ENCODE results near the gene C17orf67.

Gene C17orf67

DNA sequence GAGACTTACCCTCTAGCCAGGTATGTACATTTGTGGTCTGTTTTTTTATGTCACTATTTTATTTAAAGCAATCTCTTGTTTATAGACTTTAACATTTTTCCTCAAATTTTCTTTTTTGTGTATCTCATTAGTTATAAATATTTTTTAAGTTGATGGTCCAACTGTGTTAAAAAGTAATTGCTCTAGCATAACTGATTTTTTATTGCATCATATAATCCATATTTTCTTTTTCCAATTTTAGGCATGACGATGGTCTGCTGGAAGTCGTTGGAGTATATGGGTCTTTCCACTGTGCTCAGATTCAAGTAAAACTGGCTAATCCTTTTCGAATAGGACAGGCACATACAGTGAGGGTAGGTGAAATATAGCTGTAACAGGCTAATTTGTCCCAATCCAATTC, 28.2 kb upstream of the C17orf67 start:
- Histone ChIP-seq H3K9ac (ENCODE audit: low read length) (no peak overlapping the region), H3K27ac (ENCODE audit: low read length) (no peak overlapping the region), H3K36me3 (ENCODE audit: control insufficient read depth, low read depth, low read length) (peaks cover 12% of the 10 kb centered on the region), H3K27me3 (ENCODE audit: control insufficient read depth, insufficient read depth, low read length) (no peaks in the 10 kb centered on the region), H3K9me3 (ENCODE audit: control insufficient read depth, low read depth, low read length) (no peaks in the 10 kb centered on the region), H3K4me3 (ENCODE audit: low read length) (no peak overlapping the region), H3K4me1 (ENCODE audit: control insufficient read depth, low read depth, low read length) (no peaks in the 10 kb centered on the region)

DNA sequence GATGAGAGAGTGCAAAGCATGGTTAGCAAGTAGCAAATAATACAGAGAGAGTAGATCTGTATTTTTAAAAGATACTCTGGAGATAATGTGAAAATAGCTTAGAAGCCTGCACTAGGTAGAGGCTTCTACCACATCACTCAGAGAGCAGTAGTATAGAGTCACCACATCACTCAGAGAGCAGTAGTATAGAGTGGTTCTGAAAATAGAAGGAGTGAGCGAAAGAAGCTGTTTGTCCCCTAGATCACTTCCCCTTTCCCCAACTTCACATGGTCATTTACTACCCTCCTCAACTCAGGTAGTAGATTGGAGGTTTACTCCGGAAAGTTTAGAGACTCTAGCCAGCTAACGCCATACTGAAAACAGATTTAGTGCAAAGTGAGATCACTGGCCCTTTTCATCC, 17.3 kb upstream of the C17orf67 start:
- Histone ChIP-seq H3K4me1 (ENCODE audit: control insufficient read depth, low read depth, low read length) (no peaks in the 10 kb centered on the region), H3K9ac (ENCODE audit: low read length) (no peak overlapping the region), H3K9me3 (ENCODE audit: control insufficient read depth, low read depth, low read length) (no peaks in the 10 kb centered on the region), H3K36me3 (ENCODE audit: control insufficient read depth, low read depth, low read length) (no peaks in the 10 kb centered on the region), H3K27ac (ENCODE audit: low read length) (no peak overlapping the region), H3K4me3 (ENCODE audit: low read length) (no peak overlapping the region), H3K27me3 (ENCODE audit: control insufficient read depth, insufficient read depth, low read length) (no peaks in the 10 kb centered on the region)

DNA sequence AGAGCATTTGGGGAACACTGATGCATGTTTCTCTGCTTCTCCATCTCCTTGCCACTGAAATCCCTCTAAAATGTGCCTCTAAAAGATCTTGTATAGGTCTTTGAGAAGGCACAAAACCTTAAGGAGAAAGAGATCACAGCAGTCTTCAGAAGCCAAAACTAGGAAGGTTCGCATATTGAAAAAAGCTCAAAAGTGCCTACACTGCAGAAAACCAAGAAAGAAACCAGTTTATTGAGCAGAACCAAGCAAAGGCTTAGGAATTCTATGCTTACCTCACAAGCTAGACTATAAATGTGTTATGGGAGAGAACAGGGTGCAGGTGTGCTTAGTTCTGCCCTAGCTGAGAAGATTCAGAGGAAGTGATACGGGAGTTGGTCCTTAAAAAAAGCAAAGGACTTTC, 16.9 kb upstream of the C17orf67 start:
- H3K36me3 ChIP-seq (ENCODE audit: control insufficient read depth, low read depth, low read length), result no peaks in the 10 kb centered on the region
- no peaks in the 10 kb centered on the region for H3K4me1 ChIP-seq (ENCODE audit: control insufficient read depth, low read depth, low read length)
- no peak overlapping the region for H3K9ac ChIP-seq (ENCODE audit: low read length)
- H3K27ac ChIP-seq (ENCODE audit: low read length), result no peak overlapping the region
- no peak overlapping the region for H3K4me3 ChIP-seq (ENCODE audit: low read length)
- no peaks in the 10 kb centered on the region for H3K27me3 ChIP-seq (ENCODE audit: control insufficient read depth, insufficient read depth, low read length)
- H3K9me3 ChIP-seq (ENCODE audit: control insufficient read depth, low read depth, low read length), result no peaks in the 10 kb centered on the region

DNA sequence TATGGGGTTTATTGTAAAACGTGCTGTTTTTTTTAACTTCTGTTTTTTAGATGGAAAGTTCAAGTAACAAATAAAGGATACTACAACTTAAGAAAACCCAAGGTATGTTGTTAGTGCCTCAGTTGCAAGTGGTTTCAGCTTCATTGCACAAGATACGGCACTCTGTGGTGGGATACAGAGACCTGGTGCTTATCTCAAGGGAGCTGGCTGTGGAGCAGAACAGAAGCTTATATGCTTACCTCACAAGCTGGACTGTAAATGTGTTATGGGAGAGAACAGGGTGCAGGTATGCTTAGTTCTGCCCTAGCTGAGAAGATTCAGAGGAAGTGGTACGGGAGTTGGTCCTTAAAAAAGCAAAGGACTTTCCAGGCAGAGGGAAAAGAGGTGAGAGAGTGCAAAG, 15.4 kb upstream of the C17orf67 start:
- Histone ChIP-seq H3K36me3 (ENCODE audit: control insufficient read depth, low read depth, low read length) (no peaks in the 10 kb centered on the region), H3K9me3 (ENCODE audit: control insufficient read depth, low read depth, low read length) (no peaks in the 10 kb centered on the region), H3K27ac (ENCODE audit: low read length) (no peak overlapping the region), H3K4me3 (ENCODE audit: low read length) (no peak overlapping the region), H3K27me3 (ENCODE audit: control insufficient read depth, insufficient read depth, low read length) (no peaks in the 10 kb centered on the region), H3K9ac (ENCODE audit: low read length) (no peak overlapping the region), H3K4me1 (ENCODE audit: control insufficient read depth, low read depth, low read length) (no peaks in the 10 kb centered on the region)

DNA sequence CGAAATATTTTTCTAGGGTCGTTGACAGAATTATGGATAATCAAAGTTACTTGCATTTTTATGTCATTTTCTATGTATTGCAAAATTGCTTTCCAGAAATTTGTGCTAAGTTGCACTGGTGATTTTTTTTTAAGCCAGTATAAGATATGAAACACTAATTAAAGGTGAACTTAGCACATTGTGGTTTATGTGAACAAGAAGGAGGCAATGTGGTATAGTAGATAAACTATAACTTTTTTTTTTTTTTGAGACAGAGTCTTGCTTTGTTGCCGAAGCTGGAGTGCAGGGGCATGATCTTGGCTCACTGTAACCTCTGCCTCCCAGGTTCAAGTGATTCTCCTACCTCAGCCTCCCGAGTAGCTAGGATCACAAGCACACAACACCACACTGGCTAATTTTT, 13.4 kb upstream of the C17orf67 start:
- Histone ChIP-seq H3K36me3 (ENCODE audit: control insufficient read depth, low read depth, low read length) (no peaks in the 10 kb centered on the region), H3K4me1 (ENCODE audit: control insufficient read depth, low read depth, low read length) (no peaks in the 10 kb centered on the region), H3K9ac (ENCODE audit: low read length) (no peak overlapping the region), H3K27me3 (ENCODE audit: control insufficient read depth, insufficient read depth, low read length) (no peaks in the 10 kb centered on the region), H3K27ac (ENCODE audit: low read length) (no peak overlapping the region), H3K4me3 (ENCODE audit: low read length) (no peak overlapping the region), H3K9me3 (ENCODE audit: control insufficient read depth, low read depth, low read length) (no peaks in the 10 kb centered on the region)

DNA sequence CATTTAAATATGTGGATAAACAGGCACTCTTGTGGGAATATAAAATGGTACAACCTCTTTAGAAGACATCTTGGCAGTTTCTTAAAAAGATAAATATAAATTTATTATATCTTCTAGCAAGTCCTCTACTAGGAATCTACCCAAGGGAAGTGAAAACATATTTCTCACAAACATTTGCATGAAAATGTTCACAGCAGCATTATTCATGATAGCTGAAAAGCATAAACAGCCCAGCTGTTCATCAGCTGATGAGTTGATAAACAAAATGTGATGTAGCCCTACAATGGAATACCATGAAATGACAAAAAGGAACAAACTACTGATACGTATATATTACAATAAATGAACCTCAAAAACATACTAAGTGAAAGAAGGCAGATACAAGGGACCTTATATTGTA, 12.2 kb upstream of the C17orf67 start:
- H3K27me3 ChIP-seq (ENCODE audit: control insufficient read depth, insufficient read depth, low read length), result no peaks in the 10 kb centered on the region
- H3K9ac ChIP-seq (ENCODE audit: low read length), result no peak overlapping the region
- no peaks in the 10 kb centered on the region for H3K4me1 ChIP-seq (ENCODE audit: control insufficient read depth, low read depth, low read length)
- no peak overlapping the region for H3K4me3 ChIP-seq (ENCODE audit: low read length)
- no peaks in the 10 kb centered on the region for H3K9me3 ChIP-seq (ENCODE audit: control insufficient read depth, low read depth, low read length)
- no peaks in the 10 kb centered on the region for H3K36me3 ChIP-seq (ENCODE audit: control insufficient read depth, low read depth, low read length)
- no peak overlapping the region for H3K27ac ChIP-seq (ENCODE audit: low read length)

DNA sequence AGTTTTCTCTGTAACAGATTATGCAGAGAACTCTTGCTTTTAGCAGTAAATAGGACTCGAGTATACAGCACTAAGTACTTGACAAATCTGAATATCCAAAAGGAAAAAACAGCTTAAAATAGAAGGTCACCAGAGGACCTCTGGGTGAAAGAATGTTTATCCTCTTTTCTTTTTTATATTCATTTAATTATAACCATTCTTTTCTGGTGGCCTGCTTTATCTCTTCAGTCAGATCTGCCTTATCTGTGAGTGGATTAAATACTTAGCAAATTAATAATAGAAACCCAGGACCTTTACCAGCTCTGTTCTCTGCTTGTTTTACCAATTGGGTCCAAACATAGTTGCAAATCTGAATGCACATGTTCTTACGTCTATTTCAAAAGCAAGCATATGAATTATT, 8.9 kb upstream of the C17orf67 start:
- Histone ChIP-seq H3K27ac (ENCODE audit: low read length) (no peak overlapping the region), H3K9ac (ENCODE audit: low read length) (no peak overlapping the region), H3K27me3 (ENCODE audit: control insufficient read depth, insufficient read depth, low read length) (no peaks in the 10 kb centered on the region), H3K4me1 (ENCODE audit: control insufficient read depth, low read depth, low read length) (peaks cover 2% of the 10 kb centered on the region), H3K9me3 (ENCODE audit: control insufficient read depth, low read depth, low read length) (no peaks in the 10 kb centered on the region), H3K36me3 (ENCODE audit: control insufficient read depth, low read depth, low read length) (no peaks in the 10 kb centered on the region), H3K4me3 (ENCODE audit: low read length) (no peak overlapping the region)

DNA sequence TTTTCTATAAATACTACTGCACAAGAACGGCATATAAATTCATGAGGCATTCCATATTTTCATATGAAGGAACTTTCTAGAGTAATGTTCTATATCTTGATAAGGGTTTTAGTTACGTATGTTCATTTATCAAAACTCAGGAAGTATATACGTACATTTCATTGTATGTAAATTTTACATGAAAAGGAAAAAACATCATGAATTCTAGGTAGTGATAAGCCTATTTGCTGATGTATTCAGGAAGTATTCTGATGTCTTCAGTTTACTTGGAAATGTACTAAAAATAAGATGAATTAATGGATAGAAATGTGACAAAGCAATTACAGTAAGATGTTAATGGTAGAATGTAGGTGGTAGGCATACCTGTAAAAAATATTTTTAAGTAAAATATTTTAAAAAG, 5.0 kb upstream of the C17orf67 start:
- Histone ChIP-seq H3K4me1 (ENCODE audit: control insufficient read depth, low read depth, low read length) (peaks cover 16% of the 10 kb centered on the region), H3K27ac (ENCODE audit: low read length) (no peak overlapping the region), H3K4me3 (ENCODE audit: low read length) (no peak overlapping the region), H3K9ac (ENCODE audit: low read length) (no peak overlapping the region), H3K27me3 (ENCODE audit: control insufficient read depth, insufficient read depth, low read length) (peaks cover 16% of the 10 kb centered on the region), H3K36me3 (ENCODE audit: control insufficient read depth, low read depth, low read length) (no peaks in the 10 kb centered on the region), H3K9me3 (ENCODE audit: control insufficient read depth, low read depth, low read length) (no peaks in the 10 kb centered on the region)

DNA sequence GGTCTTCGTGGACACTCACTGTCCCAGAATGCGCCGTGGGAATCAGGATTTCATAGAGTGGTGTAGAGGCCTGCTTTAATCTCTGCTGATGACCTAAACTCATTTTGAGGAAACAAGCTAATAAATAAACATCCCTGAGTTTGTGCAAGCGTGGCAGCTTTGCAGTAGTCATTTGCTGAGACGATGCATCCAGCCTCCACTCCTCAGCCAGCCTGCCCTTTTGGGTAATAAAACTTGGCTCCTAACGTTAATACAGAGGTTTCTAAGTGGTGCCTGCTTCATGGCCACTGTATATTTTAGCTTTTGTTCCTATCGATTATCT, 1.5 kb upstream of the C17orf67 start:
- Histone ChIP-seq H3K9me3 (ENCODE audit: control insufficient read depth, low read depth, low read length) (no peaks in the 10 kb centered on the region), H3K4me1 (ENCODE audit: control insufficient read depth, low read depth, low read length) (peaks cover 28% of the 10 kb centered on the region), H3K9ac (ENCODE audit: low read length) (no peak overlapping the region), H3K27me3 (ENCODE audit: control insufficient read depth, insufficient read depth, low read length) (peaks cover 28% of the 10 kb centered on the region), H3K4me3 (ENCODE audit: low read length) (peak overlapping the region; percentile 76), H3K27ac (ENCODE audit: low read length) (no peak overlapping the region), H3K36me3 (ENCODE audit: control insufficient read depth, low read depth, low read length) (no peaks in the 10 kb centered on the region)

DNA sequence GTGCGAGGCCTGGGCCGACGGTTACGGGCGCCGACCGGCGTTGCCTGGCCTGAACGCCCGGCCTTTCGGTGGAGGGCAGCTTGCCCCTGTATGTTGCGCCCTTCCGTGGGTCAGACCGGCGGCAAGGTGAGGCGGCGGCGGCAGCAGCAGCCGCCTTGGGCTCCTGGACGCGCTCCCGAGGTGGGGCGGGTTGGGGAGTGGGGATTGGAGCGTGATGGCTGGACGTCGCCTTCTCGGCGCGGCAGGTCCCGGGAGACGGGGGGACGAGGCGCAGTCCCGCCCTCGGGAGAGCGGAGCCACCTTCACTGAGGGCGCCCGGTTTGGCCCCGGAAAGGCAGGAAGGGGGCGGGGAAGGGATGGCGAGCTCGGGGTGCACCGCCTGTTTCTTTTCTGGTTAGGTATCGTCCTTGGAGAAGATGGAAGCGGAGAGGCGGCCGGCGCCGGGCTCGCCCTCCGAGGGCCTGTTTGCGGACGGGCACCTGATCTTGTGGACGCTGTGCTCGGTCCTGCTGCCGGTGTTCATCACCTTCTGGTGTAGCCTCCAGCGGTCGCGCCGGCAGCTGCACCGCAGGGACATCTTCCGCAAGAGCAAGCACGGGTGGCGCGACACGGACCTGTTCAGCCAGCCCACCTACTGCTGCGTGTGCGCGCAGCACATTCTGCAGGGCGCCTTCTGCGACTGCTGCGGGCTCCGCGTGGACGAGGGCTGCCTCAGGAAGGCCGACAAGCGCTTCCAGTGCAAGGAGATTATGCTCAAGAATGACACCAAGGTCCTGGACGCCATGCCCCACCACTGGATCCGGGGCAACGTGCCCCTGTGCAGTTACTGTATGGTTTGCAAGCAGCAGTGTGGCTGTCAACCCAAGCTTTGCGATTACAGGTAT, 902 bp upstream of the C17orf67 start:
- Histone ChIP-seq H3K9me3 (ENCODE audit: control insufficient read depth, low read depth, low read length) (no peaks in the 10 kb centered on the region), H3K27me3 (ENCODE audit: control insufficient read depth, insufficient read depth, low read length) (peaks cover 28% of the 10 kb centered on the region), H3K9ac (ENCODE audit: low read length) (peak overlapping the region; percentile 34), H3K4me3 (ENCODE audit: low read length) (peak overlapping the region; percentile 76), H3K4me1 (ENCODE audit: control insufficient read depth, low read depth, low read length) (peaks cover 28% of the 10 kb centered on the region), H3K27ac (ENCODE audit: low read length) (no peak overlapping the region), H3K36me3 (ENCODE audit: control insufficient read depth, low read depth, low read length) (no peaks in the 10 kb centered on the region)

DNA sequence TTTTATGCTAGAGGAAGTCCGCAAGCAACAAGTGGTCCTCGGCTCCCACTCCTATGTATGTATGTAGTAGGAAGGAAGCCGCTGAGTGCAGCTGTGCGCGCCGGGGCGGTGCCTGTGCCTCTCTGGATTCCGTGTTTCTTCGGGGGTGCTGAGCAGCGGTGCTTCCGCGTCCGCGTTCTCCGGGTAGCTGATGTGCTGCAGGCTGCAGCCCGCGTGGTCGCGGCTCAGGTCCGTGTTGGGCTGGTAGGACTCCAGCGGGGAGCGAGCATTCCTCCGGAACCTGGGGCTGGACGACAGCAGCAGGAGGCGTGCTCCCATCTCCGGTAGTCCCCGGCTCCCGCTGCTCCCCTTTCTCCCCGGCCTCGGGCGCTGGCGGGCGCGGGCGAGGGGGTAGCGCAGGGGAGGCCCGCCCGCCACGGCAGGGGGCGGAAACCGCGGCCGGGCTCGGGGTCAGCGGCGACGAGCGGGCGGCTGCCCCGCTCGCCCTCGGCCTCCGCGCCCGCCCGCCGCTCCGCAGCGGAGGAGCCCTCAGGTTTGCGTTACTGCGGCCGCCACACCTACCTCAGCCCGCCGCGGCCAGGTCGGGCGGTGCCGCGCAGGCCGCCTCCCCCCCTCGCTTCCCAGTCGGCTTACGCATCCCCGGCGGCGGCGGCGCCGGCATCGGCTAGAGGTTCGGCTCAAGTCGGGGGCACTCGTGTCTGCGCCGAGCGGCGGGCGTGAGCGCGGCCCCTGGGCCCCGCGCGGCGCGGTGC, 487 bp downstream of the C17orf67 start:
- H3K27me3 ChIP-seq (ENCODE audit: control insufficient read depth, insufficient read depth, low read length), result peaks cover 28% of the 10 kb centered on the region
- no peaks in the 10 kb centered on the region for H3K9me3 ChIP-seq (ENCODE audit: control insufficient read depth, low read depth, low read length)
- H3K4me1 ChIP-seq (ENCODE audit: control insufficient read depth, low read depth, low read length), result peaks cover 28% of the 10 kb centered on the region
- peak overlapping the region; percentile 48 for H3K9ac ChIP-seq (ENCODE audit: low read length)
- no peaks in the 10 kb centered on the region for H3K36me3 ChIP-seq (ENCODE audit: control insufficient read depth, low read depth, low read length)
- no peak overlapping the region for H3K27ac ChIP-seq (ENCODE audit: low read length)
- peak overlapping the region; percentile 76 for H3K4me3 ChIP-seq (ENCODE audit: low read length)

DNA sequence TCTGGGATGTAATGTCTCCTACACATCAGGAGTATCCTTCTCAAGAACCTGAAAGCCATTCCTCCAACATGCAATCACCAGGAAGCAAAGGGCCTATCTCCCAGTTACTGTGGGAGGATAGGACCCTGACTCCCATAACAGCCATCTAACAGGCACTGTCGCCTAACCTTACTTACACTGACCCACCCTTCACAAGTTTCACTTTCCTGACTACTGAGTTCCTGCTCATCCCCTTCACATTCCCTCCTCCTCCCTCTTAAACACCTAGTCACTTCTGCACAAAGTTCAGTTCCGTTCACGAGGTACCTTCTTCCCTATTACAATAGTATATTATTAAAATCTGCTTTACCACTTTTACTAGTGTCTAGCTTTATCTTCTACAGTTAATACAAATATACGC, 1.3 kb downstream of the C17orf67 start:
- Histone ChIP-seq H3K36me3 (ENCODE audit: control insufficient read depth, low read depth, low read length) (no peaks in the 10 kb centered on the region), H3K4me1 (ENCODE audit: control insufficient read depth, low read depth, low read length) (peaks cover 25% of the 10 kb centered on the region), H3K9me3 (ENCODE audit: control insufficient read depth, low read depth, low read length) (no peaks in the 10 kb centered on the region), H3K27me3 (ENCODE audit: control insufficient read depth, insufficient read depth, low read length) (peaks cover 28% of the 10 kb centered on the region), H3K27ac (ENCODE audit: low read length) (no peak overlapping the region), H3K9ac (ENCODE audit: low read length) (peak overlapping the region; percentile 48), H3K4me3 (ENCODE audit: low read length) (peak overlapping the region; percentile 76)
